Measurements from ENCODE around the gene PCSK9. TPM values are rescaled to one million over a fixed set of nuclear protein-coding genes. Genes with fewer than 3 reads are reported as not detected.

The PCSK9 gene
- total RNA-seq, 4 donors from 2014 or later: 0.13 to 0.64 (median 0.23) TPM; not detected in 1

GRCh38 chr1:55033265-55033614, 6.1 kb upstream of the PCSK9 start:
- no peaks in the 10 kb centered on the region for H3K36me3 ChIP-seq
- no peaks in the 10 kb centered on the region for H3K9me3 ChIP-seq
- TF ChIP-seq EP300 (IDR thresholded peaks at IDR 0.05) (no peak), CTCF (IDR thresholded peaks at IDR 0.05) (no peak), POLR2AphosphoS5 (IDR thresholded peaks at IDR 0.05) (no peak)
- no peaks in the 10 kb centered on the region for H3K4me1 ChIP-seq
- no peak overlapping the region for H3K4me3 ChIP-seq
- H3K27me3 ChIP-seq: peaks cover 62% of the 10 kb centered on the region
- WGBS, 2 donors (ENCODE audit: low coverage in 1 of 2): 77% methylated on average over 6 of the region's 7 CpGs; no CpG with 5 or more reads in 1 of the 2 donors
- no peak overlapping the region for H3K27ac ChIP-seq
- ATAC-seq: no peak

GRCh38 chr1:55034476-55035133, 4.7 kb upstream of the PCSK9 start:
- peaks cover 0 to 9% (median 0%) of the 10 kb centered on the region in 3 donors for H3K4me1 ChIP-seq
- H3K36me3 ChIP-seq: no peaks in the 10 kb centered on the region
- H3K27ac ChIP-seq: no peak overlapping the region
- peaks cover 70% of the 10 kb centered on the region for H3K27me3 ChIP-seq
- no peak for ATAC-seq
- no peak overlapping the region for H3K4me3 ChIP-seq
- WGBS, 2 donors (ENCODE audit: low coverage in 1 of 2): 81 to 85% methylated on average over 5 to 6 of the region's 6 CpGs
- H3K9me3 ChIP-seq: no peaks in the 10 kb centered on the region
- no peak for TF ChIP-seq POLR2AphosphoS5 (IDR thresholded peaks at IDR 0.05)
- no peak for TF ChIP-seq CTCF (IDR thresholded peaks at IDR 0.05)
- TF ChIP-seq EP300 (IDR thresholded peaks at IDR 0.05): no peak
- no peak for TF ChIP-seq POLR2A (IDR thresholded peaks at IDR 0.05)

- Histone ChIP-seq H3K9me3 (no peaks in the 10 kb centered on the region), H3K27me3 (peaks cover 70% of the 10 kb centered on the region), H3K4me1 (peaks cover 0 to 18% (median 0%) of the 10 kb centered on the region in 3 donors), H3K36me3 (no peaks in the 10 kb centered on the region), H3K27ac (no peak overlapping the region), H3K4me3 (no peak overlapping the region)
- 45 to 63% methylated on average over 1 to 3 of the region's 4 CpGs for whole genome bisulfite sequencing, 2 donors (ENCODE audit: low coverage in 1 of 2)
- no peak for TF ChIP-seq EP300 (IDR thresholded peaks at IDR 0.05)
- no peak for TF ChIP-seq CTCF (IDR thresholded peaks at IDR 0.05)
- TF ChIP-seq POLR2A (IDR thresholded peaks at IDR 0.05): no peak
- no peak for TF ChIP-seq POLR2AphosphoS5 (IDR thresholded peaks at IDR 0.05)
- no peak for ATAC-seq
Observed at GRCh38 chr1:55035904-55036303, 3.4 kb upstream of the PCSK9 start.

- no peak for TF ChIP-seq POLR2AphosphoS5 (IDR thresholded peaks at IDR 0.05)
- no peak for TF ChIP-seq CTCF (IDR thresholded peaks at IDR 0.05)
- TF ChIP-seq EP300 (IDR thresholded peaks at IDR 0.05): no peak
- no peak for TF ChIP-seq POLR2A (IDR thresholded peaks at IDR 0.05)
- H3K9me3 ChIP-seq: no peaks in the 10 kb centered on the region
- H3K27ac ChIP-seq: no peak overlapping the region
- no peak for ATAC-seq
- WGBS, 2 donors (ENCODE audit: low coverage in 1 of 2): 91 to 94% methylated on average over 2 to 3 of the region's 8 CpGs
- H3K27me3 ChIP-seq: peaks cover 70% of the 10 kb centered on the region
- H3K4me1 ChIP-seq: peaks cover 0 to 18% (median 0%) of the 10 kb centered on the region in 3 donors
- H3K36me3 ChIP-seq: no peaks in the 10 kb centered on the region
- H3K4me3 ChIP-seq: no peak overlapping the region
Observed at GRCh38 chr1:55037733-55038551, 1.4 kb upstream of the PCSK9 start.

GRCh38 chr1:55038552-55038838, 853 bp upstream of the PCSK9 start:
- peaks cover 0 to 18% (median 0%) of the 10 kb centered on the region in 3 donors for H3K4me1 ChIP-seq
- ATAC-seq: no peak
- no peaks in the 10 kb centered on the region for H3K36me3 ChIP-seq
- no peaks in the 10 kb centered on the region for H3K9me3 ChIP-seq
- TF ChIP-seq POLR2A (IDR thresholded peaks at IDR 0.05): no peak
- no peak for TF ChIP-seq EP300 (IDR thresholded peaks at IDR 0.05)
- TF ChIP-seq CTCF (IDR thresholded peaks at IDR 0.05): no peak
- TF ChIP-seq POLR2AphosphoS5 (IDR thresholded peaks at IDR 0.05): no peak
- H3K27ac ChIP-seq: no peak overlapping the region
- no peak overlapping the region for H3K4me3 ChIP-seq
- H3K27me3 ChIP-seq: peaks cover 65% of the 10 kb centered on the region
- WGBS, 2 donors (ENCODE audit: low coverage in 1 of 2): 83% methylated on average over 3 of the region's 3 CpGs; no CpG with 5 or more reads in 1 of the 2 donors
